PC-3 (cell line): ENCODE data around the gene CSF2. TPM values are rescaled to one million over a fixed set of nuclear protein-coding genes. Genes with fewer than 3 reads are reported as not detected.

Source experiments
- ATAC-seq: fragments of 200-7000 bp; cut with Tn5 transposase; 2 replicates; pipeline ENCODE4 v1.9.1; 2020; ENCODE audit warnings: mild to moderate bottlenecking, moderate library complexity
- BruUV-seq: library from RNA; stranded (reverse); fragments of 400-500 nt; replicated peaks from 2 replicates; lab custom pipeline; 2021; lab: Mats Ljungman, UMichigan
- CTCF ChIA-PET: fragments of 300-600 bp; sonication (Branson Sonifier 250); formaldehyde crosslinking; loops from one replicate; lab custom pipeline; 2022; ENCODE audit warnings: antibody characterized with exemption; lab: Charles Lee
- POLR2A ChIA-PET: fragments of 300-600 bp; sonication (Branson Sonifier 250); formaldehyde crosslinking; loops from one replicate; lab custom pipeline; 2022; ENCODE audit warnings: antibody characterized with exemption; ENCODE audit not compliant: unreplicated experiment; lab: Charles Lee
- DNase-seq: peaks from one replicate; pipeline ENCODE4 v3.0.0-alpha.2; 2015
- H2AFZ ChIP-seq: fragments of 300-600 bp; sonication (generic); 2 replicates; pipeline ENCODE4 v1.6.0; 2016; ENCODE audit warnings: antibody characterized with exemption, low read length
- H3F3A ChIP-seq: fragments of 300-600 bp; sonication (generic); one replicate; pipeline ENCODE4 v1.6.0; 2017; ENCODE audit warnings: antibody characterized with exemption, low read length, control low read depth, mild to moderate bottlenecking; ENCODE audit not compliant: unreplicated experiment
- H3K27ac ChIP-seq: fragments of 300-600 bp; sonication (generic); 2 replicates; pipeline ENCODE4 v1.5.1; 2016; ENCODE audit warnings: mild to moderate bottlenecking, low read length
- H3K27me3 ChIP-seq: fragments of 300-600 bp; sonication (generic); 2 replicates; pipeline ENCODE4 v1.6.1; 2016; ENCODE audit warnings: low read length, mixed read lengths
- H3K36me3 ChIP-seq: fragments of 300-600 bp; sonication (generic); 2 replicates; pipeline ENCODE4 v1.6.1; 2016; ENCODE audit warnings: low read depth, mixed run types, low read length, mixed read lengths
- H3K4me1 ChIP-seq: fragments of 300-600 bp; sonication (generic); 2 replicates; pipeline ENCODE4 v1.5.1; 2016; ENCODE audit warnings: low read length; ENCODE audit not compliant: insufficient read depth
- H3K4me2 ChIP-seq: fragments of 300-600 bp; sonication (generic); 2 replicates; pipeline ENCODE4 v1.6.0; 2016; ENCODE audit warnings: low read length
- H3K4me3 ChIP-seq: fragments of 300-600 bp; sonication (generic); 2 replicates; pipeline ENCODE4 v1.5.1; 2016; ENCODE audit warnings: mild to moderate bottlenecking, low read length, mixed read lengths
- H3K79me2 ChIP-seq: fragments of 300-600 bp; sonication (generic); 2 replicates; pipeline ENCODE4 v1.6.1; 2017; ENCODE audit warnings: low read length, mixed read lengths
- H3K9ac ChIP-seq: fragments of 300-600 bp; sonication (generic); 2 replicates; pipeline ENCODE4 v1.6.0; 2016; ENCODE audit warnings: mild to moderate bottlenecking, low read length
- H3K9me2 ChIP-seq: fragments of 300-600 bp; sonication (generic); replicated peaks from 2 replicates; pipeline ENCODE4 v1.6.1; 2016; ENCODE audit warnings: mixed run types, low read length, mixed read lengths
- H3K9me3 ChIP-seq: fragments of 300-600 bp; sonication (generic); 2 replicates; pipeline ENCODE4 v1.6.1; 2016; ENCODE audit warnings: low read length, mixed read lengths
- H4K20me1 ChIP-seq: fragments of 300-600 bp; sonication (generic); 2 replicates; pipeline ENCODE4 v1.6.1; 2016; ENCODE audit warnings: low read length, mixed read lengths
- EZH2 ChIP-seq: fragments of 300-600 bp; sonication (generic); IDR thresholded peaks from one replicate; pipeline ENCODE4 v1.6.1; 2017; ENCODE audit warnings: antibody characterized with exemption, mild to moderate bottlenecking, low read length; ENCODE audit not compliant: unreplicated experiment
- EZH2phosphoT487 ChIP-seq: fragments of 300-600 bp; sonication (generic); IDR thresholded peaks from 2 replicates; pipeline ENCODE4 v1.6.1; 2018; ENCODE audit warnings: mild to moderate bottlenecking, antibody characterized with exemption, low read length, borderline replicate concordance
- intact Hi-C: fragments of 100-400 bp; cut with micrococcal nuclease; formaldehyde crosslinking; loops from 2 replicates; pipeline ENCODE4 v1.9.0; 2023
- total RNA-seq: library from RNA; depleted of rRNA; stranded (reverse); fragments of >200 nt; gene quantifications from 2 replicates; pipeline ENCODE4 v1.2.3, GENCODE V29; 2014
- TF ChIP-seq, protein P1 (sequence below): fragments of 300-600 bp; sonication (generic); conservative IDR thresholded peaks from 2 replicates; pipeline ENCODE4 v1.5.1; 2017; ENCODE audit warnings: antibody characterized with exemption, low read depth, mild to moderate bottlenecking, low read length

The CSF2 gene
- total RNA-seq, 1 experiment from 2014 or later, result 93.6 TPM

DNA sequence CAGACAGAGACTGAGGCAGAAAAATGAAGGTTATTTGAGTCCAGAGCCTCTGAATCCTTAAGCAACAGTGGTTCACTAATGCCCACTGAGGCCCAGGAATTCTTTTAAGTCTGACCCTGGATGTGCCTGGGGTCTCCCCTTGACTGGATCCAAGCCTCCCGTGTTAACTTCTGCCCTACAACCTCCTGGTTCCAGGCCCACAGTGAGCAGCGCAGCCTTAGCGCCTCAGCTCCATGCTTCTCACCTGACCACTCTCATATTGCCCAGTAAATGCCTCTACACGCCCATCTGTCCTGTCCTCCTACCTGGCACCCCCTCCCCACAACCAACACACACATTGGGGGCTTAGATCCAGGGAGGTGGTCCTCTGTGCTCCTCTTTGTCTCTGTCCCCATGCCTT, 6.7 kb upstream of the CSF2 start:
- H3K9me3 ChIP-seq, result no peaks in the 10 kb centered on the region
- H3K27ac ChIP-seq, result no peak overlapping the region
- no peaks in the 10 kb centered on the region for H3K27me3 ChIP-seq
- TF ChIP-seq, protein P1, sequence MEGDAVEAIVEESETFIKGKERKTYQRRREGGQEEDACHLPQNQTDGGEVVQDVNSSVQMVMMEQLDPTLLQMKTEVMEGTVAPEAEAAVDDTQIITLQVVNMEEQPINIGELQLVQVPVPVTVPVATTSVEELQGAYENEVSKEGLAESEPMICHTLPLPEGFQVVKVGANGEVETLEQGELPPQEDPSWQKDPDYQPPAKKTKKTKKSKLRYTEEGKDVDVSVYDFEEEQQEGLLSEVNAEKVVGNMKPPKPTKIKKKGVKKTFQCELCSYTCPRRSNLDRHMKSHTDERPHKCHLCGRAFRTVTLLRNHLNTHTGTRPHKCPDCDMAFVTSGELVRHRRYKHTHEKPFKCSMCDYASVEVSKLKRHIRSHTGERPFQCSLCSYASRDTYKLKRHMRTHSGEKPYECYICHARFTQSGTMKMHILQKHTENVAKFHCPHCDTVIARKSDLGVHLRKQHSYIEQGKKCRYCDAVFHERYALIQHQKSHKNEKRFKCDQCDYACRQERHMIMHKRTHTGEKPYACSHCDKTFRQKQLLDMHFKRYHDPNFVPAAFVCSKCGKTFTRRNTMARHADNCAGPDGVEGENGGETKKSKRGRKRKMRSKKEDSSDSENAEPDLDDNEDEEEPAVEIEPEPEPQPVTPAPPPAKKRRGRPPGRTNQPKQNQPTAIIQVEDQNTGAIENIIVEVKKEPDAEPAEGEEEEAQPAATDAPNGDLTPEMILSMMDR, result no peak
- no peak for TF ChIP-seq EZH2phosphoT487
- TF ChIP-seq EZH2, result no peak
- peaks cover 9% of the 10 kb centered on the region for H3K4me1 ChIP-seq
- H3K36me3 ChIP-seq, result no peaks in the 10 kb centered on the region
- ChIA-PET POLR2A (no interaction called here), CTCF (no interaction called here)
- H4K20me1 ChIP-seq, result no peaks in the 10 kb centered on the region
- no peak overlapping the region for H3K4me3 ChIP-seq
- no peak overlapping the region for H3K4me2 ChIP-seq
- no TSS peak for BruUV-seq
- H3F3A ChIP-seq, result no peaks in the 10 kb centered on the region
- no peaks in the 10 kb centered on the region for H3K9me2 ChIP-seq
- H3K9ac ChIP-seq, result no peak overlapping the region
- DNase-seq (no peak), ATAC-seq (no peak)
- H3K79me2 ChIP-seq, result no peaks in the 10 kb centered on the region
- intact Hi-C loops, result no loop called here
- no peak overlapping the region for H2AFZ ChIP-seq

DNA sequence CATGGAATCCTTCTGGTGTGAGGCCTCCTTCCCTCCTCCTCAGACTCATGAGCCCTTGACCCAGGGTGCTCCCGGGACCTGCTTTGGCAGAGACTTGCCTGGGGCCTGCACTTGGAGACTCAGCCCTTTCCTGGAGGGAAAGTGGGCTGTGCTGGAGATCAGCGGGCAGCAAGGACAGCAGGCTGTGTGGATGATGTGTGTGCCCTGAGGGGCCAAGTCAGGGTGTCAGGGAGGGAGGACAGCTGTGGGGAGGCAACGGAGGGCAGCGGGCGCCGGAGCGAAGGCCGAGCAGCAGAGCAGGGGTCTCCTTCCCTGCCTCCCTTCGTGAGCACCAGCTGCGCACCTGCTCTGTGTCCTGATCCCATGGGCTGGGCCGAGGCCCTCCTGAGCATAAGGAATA, 6.1 kb upstream of the CSF2 start:
- POLR2A ChIA-PET, result no interaction called here
- no TSS peak for BruUV-seq
- intact Hi-C loops, result no loop called here

DNA sequence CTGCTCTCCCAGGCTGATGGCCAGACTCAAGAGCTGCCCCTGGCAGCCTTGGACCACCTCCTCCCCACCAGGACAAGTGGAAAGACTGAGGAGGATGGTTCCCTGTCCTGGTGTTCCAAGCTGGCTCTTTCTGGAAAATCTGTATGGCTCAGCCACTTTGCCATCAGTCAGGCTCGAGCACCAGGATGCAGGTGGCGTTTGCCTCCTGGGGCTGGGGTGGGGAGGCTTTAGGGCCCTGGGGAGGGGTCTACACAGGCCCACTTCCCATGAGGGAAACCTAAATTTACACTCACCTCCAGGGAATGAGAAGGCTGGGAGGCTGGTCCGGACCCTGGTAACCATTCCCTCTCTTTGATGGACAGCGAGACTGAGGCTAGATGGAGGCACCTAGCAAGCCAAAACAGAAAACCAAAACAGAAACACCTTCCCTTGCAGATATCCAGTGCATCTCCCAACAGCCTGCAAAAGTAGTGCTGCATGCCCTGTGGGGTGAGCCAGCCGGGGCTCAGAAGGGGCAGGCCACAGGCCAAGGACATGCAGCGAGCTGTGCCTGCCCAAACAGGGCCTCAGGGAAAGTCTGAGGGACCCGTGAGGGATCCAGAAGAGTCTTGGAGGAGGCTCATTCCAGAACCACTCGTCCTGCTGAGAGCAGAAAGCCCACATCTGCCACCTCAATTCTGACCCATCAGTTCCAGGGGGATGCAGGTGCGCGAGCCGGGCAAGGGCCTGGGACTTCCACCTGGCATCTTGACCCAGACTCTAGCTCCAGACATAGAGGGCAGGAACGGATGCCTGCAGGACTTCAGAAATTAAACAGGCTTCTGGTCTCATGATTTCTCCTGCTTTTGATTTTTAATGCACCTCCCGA, 5.4 kb upstream of the CSF2 start:
- Histone ChIP-seq H3K9ac (no peak overlapping the region), H3K36me3 (no peaks in the 10 kb centered on the region), H3K27me3 (no peaks in the 10 kb centered on the region), H3K4me3 (no peak overlapping the region), H3K4me2 (no peak overlapping the region), H2AFZ (no peak overlapping the region), H3F3A (no peaks in the 10 kb centered on the region), H4K20me1 (no peaks in the 10 kb centered on the region), H3K9me2 (no peaks in the 10 kb centered on the region), H3K79me2 (no peaks in the 10 kb centered on the region), H3K4me1 (peaks cover 20% of the 10 kb centered on the region), H3K27ac (no peak overlapping the region), H3K9me3 (no peaks in the 10 kb centered on the region)
- intact Hi-C loops, result no loop called here
- no peak for ATAC-seq
- TF ChIP-seq EZH2phosphoT487 (no peak), EZH2 (no peak)
- TF ChIP-seq, protein P1, result no peak
- no peak for DNase-seq
- BruUV-seq, result no TSS peak
- ChIA-PET POLR2A (no interaction called here), CTCF (no interaction called here)

More for the DNA sequence above, 6.1 kb upstream of the CSF2 start:
- Histone ChIP-seq H2AFZ (no peak overlapping the region), H3K36me3 (no peaks in the 10 kb centered on the region), H3K27me3 (no peaks in the 10 kb centered on the region), H3K9me2 (no peaks in the 10 kb centered on the region), H3K79me2 (no peaks in the 10 kb centered on the region), H3K9me3 (no peaks in the 10 kb centered on the region), H3K4me3 (no peak overlapping the region), H4K20me1 (no peaks in the 10 kb centered on the region), H3K27ac (no peak overlapping the region), H3K9ac (no peak overlapping the region), H3F3A (no peaks in the 10 kb centered on the region), H3K4me1 (peaks cover 12% of the 10 kb centered on the region), H3K4me2 (no peak overlapping the region)
- CTCF ChIA-PET, result no interaction called here
- ATAC-seq (no peak), DNase-seq (no peak)
- no peak for TF ChIP-seq EZH2phosphoT487
